Hepatocyte (in vitro differentiated cells): ENCODE results near the gene MED29. TPM values are rescaled to one million over a fixed set of nuclear protein-coding genes. Genes with fewer than 3 reads are reported as not detected.
A peak's percentile ranks its signal among the peaks of the same experiment; 100 is the strongest.

Source experiments
- DNase-seq: peaks from one replicate; pipeline ENCODE4 v3.0.0-alpha.2; 2016; ENCODE audit warnings: low spot score
- H2AFZ ChIP-seq: fragments of 200-600 bp; sonication (generic); 2 replicates; pipeline ENCODE4 v1.6.0; 2016; ENCODE audit warnings: antibody characterized with exemption, mild to moderate bottlenecking
- H3K27ac ChIP-seq: fragments of 200-600 bp; sonication (generic); 2 replicates; pipeline ENCODE4 v1.5.1; 2016; ENCODE audit warnings: mild to moderate bottlenecking
- H3K27me3 ChIP-seq: fragments of 200-600 bp; sonication (generic); 2 replicates; pipeline ENCODE4 v1.6.1; 2016
- H3K36me3 ChIP-seq: fragments of 200-600 bp; sonication (generic); replicated peaks from 2 replicates; pipeline ENCODE4 v1.5.1; 2016; ENCODE audit warnings: low read depth; ENCODE audit not compliant: insufficient read depth
- H3K4me1 ChIP-seq: fragments of 200-600 bp; sonication (generic); 2 replicates; pipeline ENCODE4 v1.5.1; 2016; ENCODE audit warnings: mild to moderate bottlenecking, moderate library complexity; ENCODE audit not compliant: insufficient read depth
- H3K4me2 ChIP-seq: fragments of 200-600 bp; sonication (generic); 2 replicates; pipeline ENCODE4 v1.6.0; 2016
- H3K4me3 ChIP-seq: fragments of 200-600 bp; sonication (generic); 2 replicates; pipeline ENCODE4 v1.5.1; 2016; ENCODE audit warnings: mild to moderate bottlenecking
- H3K79me2 ChIP-seq: fragments of 200-600 bp; sonication (generic); 2 replicates; pipeline ENCODE4 v1.6.0; 2017; ENCODE audit warnings: mild to moderate bottlenecking
- H3K9me2 ChIP-seq: fragments of 200-600 bp; sonication (generic); replicated peaks from 2 replicates; pipeline ENCODE4 v1.6.0; 2017; ENCODE audit warnings: mild to moderate bottlenecking; ENCODE audit not compliant: insufficient read depth
- H3K9me3 ChIP-seq: fragments of 200-600 bp; sonication (generic); 2 replicates; pipeline ENCODE4 v1.5.1; 2016; ENCODE audit warnings: low read depth, mild to moderate bottlenecking
- H4K20me1 ChIP-seq: fragments of 200-600 bp; sonication (generic); 2 replicates; pipeline ENCODE4 v1.6.0; 2016; ENCODE audit warnings: mild to moderate bottlenecking; ENCODE audit not compliant: insufficient read depth, poor library complexity, severe bottlenecking
- EZH2 ChIP-seq: fragments of 200-600 bp; sonication (generic); IDR thresholded peaks from 2 replicates; pipeline ENCODE4 v1.6.1; 2016; ENCODE audit warnings: antibody characterized with exemption, mild to moderate bottlenecking, borderline replicate concordance
- EZH2phosphoT487 ChIP-seq: fragments of 200-600 bp; sonication (generic); IDR thresholded peaks from one replicate; pipeline ENCODE4 v1.6.1; 2018; ENCODE audit warnings: antibody characterized with exemption, mild to moderate bottlenecking, low read depth, moderate library complexity; ENCODE audit not compliant: unreplicated experiment, severe bottlenecking
- WGBS: methylation state at CpG from one replicate; pipeline ENCODE4 v1.1.6; 2016; ENCODE audit warnings: low lambda C conversion rate; ENCODE audit errors: missing lambda C conversion rate; 5-methylcytosine and 5-hydroxymethylcytosine counted together
- polyA plus RNA-seq: library from polyadenylated mRNA; unstranded; fragments of >200 nt; fragmentation: Nextera tagmentation; extraction: Ambion mirVana; gene quantifications from 2 replicates; pipeline ENCODE4 v1.2.1, GENCODE V29; 2016
- total RNA-seq: library from RNA; depleted of rRNA; stranded (reverse); fragments of >200 nt; gene quantifications from 2 replicates; pipeline ENCODE4 v1.2.3, GENCODE V29; 2014
- TF ChIP-seq, protein P1 (sequence below): fragments of 200-600 bp; sonication (generic); IDR thresholded peaks from 2 replicates; pipeline ENCODE4 v1.5.1; 2016; ENCODE audit warnings: antibody characterized with exemption, mild to moderate bottlenecking; ENCODE audit not compliant: poor library complexity

Gene MED29, protein sequence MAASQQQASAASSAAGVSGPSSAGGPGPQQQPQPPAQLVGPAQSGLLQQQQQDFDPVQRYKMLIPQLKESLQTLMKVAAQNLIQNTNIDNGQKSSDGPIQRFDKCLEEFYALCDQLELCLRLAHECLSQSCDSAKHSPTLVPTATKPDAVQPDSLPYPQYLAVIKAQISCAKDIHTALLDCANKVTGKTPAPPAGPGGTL
- total RNA-seq (18.9 and 21.4 TPM in 2 replicates), polyA plus RNA-seq (27.9 and 38.6 TPM in 2 replicates)

DNA sequence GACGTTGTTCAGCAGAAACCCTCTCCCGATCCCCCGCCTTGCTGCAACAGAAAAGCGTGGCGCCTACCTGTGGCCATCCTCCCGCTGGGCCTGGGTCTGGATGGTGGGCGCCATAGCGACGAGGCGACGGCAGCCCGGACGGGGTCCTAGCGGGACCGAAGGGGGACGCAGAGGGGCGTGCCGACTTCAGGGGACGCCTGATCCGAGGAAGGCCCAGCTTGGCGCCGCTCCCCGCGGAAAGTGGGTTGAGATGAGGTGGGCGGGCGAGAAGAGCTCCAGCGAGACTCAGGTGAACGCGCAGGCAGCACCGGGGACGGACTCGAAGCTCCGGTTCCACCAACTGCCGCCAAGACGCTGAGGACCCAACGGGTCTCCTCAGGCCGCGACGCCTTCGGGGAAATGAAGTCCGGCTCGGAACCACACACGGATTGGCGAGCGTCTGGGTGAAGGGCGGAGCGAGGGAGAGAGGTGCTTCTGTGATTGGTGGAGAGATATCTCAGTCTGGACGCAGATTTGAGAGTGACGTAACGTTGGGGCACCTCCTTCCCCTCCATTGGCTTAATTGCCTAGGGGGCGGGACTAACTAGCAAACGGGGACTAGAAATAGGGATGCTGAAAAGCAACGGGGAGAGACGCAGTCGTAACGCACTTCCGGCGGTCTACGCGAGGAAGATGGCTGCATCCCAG is at the start of gene MED29, which contains the start of gene PAF1:
MED29 (plus strand) TSS at position 628 of the 687 bp plus-strand sequence; CDS start at position 673, 45 bp downstream.
PAF1 (minus strand) TSS at position 356 of the 687 bp plus-strand sequence; CDS start at position 114, 242 bp downstream.
- Histone ChIP-seq H4K20me1 (no peaks in the 10 kb centered on the region), H3K36me3 (no peaks in the 10 kb centered on the region), H3K27me3 (no peaks in the 10 kb centered on the region), H3K9me3 (no peaks in the 10 kb centered on the region), H3K9me2 (no peaks in the 10 kb centered on the region), H3K79me2 (peaks cover 38% of the 10 kb centered on the region), H3K4me1 (peaks cover 15% of the 10 kb centered on the region), H2AFZ (peak within 1 kb of the TSS; percentile 26), H3K27ac (peak within 1 kb of the TSS; percentile 97), H3K4me2 (peak within 1 kb of the TSS; percentile 97), H3K4me3 (peak within 1 kb of the TSS; percentile 60)
- DNase-seq: peak; percentile 99
- WGBS: 1% methylated on average over 58 of the region's 60 CpGs
- TF ChIP-seq EZH2: no peak
- no peak for TF ChIP-seq EZH2phosphoT487
- TF ChIP-seq, protein P1, sequence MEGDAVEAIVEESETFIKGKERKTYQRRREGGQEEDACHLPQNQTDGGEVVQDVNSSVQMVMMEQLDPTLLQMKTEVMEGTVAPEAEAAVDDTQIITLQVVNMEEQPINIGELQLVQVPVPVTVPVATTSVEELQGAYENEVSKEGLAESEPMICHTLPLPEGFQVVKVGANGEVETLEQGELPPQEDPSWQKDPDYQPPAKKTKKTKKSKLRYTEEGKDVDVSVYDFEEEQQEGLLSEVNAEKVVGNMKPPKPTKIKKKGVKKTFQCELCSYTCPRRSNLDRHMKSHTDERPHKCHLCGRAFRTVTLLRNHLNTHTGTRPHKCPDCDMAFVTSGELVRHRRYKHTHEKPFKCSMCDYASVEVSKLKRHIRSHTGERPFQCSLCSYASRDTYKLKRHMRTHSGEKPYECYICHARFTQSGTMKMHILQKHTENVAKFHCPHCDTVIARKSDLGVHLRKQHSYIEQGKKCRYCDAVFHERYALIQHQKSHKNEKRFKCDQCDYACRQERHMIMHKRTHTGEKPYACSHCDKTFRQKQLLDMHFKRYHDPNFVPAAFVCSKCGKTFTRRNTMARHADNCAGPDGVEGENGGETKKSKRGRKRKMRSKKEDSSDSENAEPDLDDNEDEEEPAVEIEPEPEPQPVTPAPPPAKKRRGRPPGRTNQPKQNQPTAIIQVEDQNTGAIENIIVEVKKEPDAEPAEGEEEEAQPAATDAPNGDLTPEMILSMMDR: peak; percentile 31

DNA sequence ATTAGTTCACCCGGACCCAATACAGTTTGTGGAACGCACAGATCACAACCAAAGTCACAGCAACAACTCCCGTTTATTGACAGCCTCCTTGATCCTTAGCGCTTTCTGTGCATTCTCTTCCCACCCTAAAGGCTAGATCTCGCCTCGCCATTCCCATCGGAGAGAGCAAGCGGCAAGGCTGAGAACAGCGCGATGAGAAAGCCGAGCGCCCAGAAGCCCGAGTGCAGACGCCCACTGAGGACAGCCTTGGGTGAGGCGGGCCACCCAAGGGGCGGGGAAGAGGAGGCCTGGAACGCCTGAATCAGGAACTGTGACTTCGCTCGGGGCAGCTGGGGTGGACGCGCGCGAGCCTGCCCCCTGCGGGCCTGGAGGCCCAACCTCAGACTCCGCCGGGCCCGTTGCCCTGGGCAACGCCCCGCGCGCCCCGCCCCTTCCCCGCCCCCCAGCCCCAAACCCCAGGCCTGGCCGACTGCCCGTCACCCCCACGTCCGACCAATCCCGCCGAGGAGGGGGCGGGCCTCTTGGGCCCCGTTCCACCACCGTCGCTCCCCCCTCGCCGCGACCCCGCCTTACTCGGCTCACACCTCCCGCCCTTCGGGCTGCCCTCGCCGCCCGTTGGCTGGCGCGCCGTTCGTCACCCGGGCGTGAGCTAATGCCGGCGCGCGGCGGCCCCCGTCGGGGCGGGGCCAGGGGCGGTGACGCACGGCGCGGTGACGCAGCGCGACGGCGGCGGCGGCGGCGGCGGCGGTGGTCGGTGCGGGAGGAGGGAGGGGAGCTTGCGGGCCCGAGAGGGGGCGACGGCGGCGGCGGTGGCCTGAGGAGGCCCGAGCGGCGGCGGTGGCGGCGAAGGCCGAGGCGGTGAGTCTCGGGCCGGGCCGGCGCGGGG is 49.2 kb upstream of the MED29 start, which contains the start of gene SAMD4B:
SAMD4B (plus strand) TSS at position 703 of the 886 bp plus-strand sequence. CDS start 14,473 bp downstream, outside the sequence.
- no peaks in the 10 kb centered on the region for H3K9me2 ChIP-seq
- peaks cover 16% of the 10 kb centered on the region for H3K4me1 ChIP-seq
- TF ChIP-seq EZH2: no peak
- TF ChIP-seq, protein P1: peak; percentile 77
- WGBS: 1% methylated on average over 24 of the region's 105 CpGs
- H3K27ac ChIP-seq: peak within 1 kb of the TSS; percentile 89
- H3K27me3 ChIP-seq: no peaks in the 10 kb centered on the region
- H3K79me2 ChIP-seq: peaks cover 56% of the 10 kb centered on the region
- H3K4me3 ChIP-seq: peak within 1 kb of the TSS; percentile 95
- peaks cover 25% of the 10 kb centered on the region for H4K20me1 ChIP-seq
- DNase-seq: peak; percentile 100
- H3K4me2 ChIP-seq: peak within 1 kb of the TSS; percentile 91
- H3K9me3 ChIP-seq: no peaks in the 10 kb centered on the region
- H2AFZ ChIP-seq: peak within 1 kb of the TSS; percentile 90
- no peaks in the 10 kb centered on the region for H3K36me3 ChIP-seq

DNA sequence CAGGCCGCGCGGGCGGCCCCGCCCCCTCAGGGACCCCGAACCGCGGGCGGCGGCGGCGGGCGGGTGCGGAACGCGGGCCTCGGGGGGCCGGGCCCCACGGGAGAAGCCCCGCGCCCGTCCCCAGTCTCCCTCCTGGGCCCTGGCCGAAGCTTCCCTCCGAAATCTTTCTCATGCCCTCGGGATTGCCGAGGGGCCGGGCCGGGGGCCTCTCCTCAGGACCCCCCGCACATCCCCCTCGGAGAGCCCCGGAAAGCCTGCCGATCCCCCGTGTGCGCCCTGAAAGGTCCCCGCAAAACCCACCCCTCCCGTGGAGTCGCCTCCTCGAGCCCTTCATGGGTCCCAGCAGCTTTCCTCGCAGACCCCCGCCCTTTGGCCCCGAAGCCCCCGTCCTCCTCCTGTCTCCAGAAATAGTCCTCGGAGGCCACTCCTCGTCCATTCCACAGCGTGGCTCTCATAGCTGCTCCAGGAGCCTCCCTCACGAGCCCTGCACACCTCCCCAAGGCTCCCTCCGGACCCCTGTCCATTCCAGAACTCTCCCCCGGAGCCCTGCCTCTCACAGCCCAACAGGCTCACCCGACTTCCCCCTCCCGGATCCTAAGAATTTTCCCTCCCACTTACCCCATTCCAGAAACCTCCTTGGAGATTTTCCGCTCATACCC is 48.4 kb upstream of the MED29 start:
- TF ChIP-seq EZH2 (no peak), EZH2phosphoT487 (no peak)
- TF ChIP-seq, protein P1: no peak
- Histone ChIP-seq H3K79me2 (peaks cover 65% of the 10 kb centered on the region), H3K4me1 (peaks cover 16% of the 10 kb centered on the region)

More for the DNA sequence above, 48.4 kb upstream of the MED29 start:
- no peaks in the 10 kb centered on the region for H3K9me3 ChIP-seq
- H3K27ac ChIP-seq: peak overlapping the region; percentile 67
- no peaks in the 10 kb centered on the region for H3K36me3 ChIP-seq
- no peak overlapping the region for H2AFZ ChIP-seq
- peaks cover 32% of the 10 kb centered on the region for H4K20me1 ChIP-seq
- peak; percentile 58 for DNase-seq
- H3K9me2 ChIP-seq: no peaks in the 10 kb centered on the region
- peak overlapping the region; percentile 95 for H3K4me3 ChIP-seq
- 2% methylated on average over 14 of the region's 51 CpGs for WGBS
- no peaks in the 10 kb centered on the region for H3K27me3 ChIP-seq
- peak overlapping the region; percentile 91 for H3K4me2 ChIP-seq
